Kidney (tissue), 14 donors: ENCODE results near the gene KIRREL3. TPM values are rescaled to one million over a fixed set of nuclear protein-coding genes. Genes with fewer than 3 reads are reported as not detected.

ENCODE experiments used
- DNase-seq, 5 donors: peaks; one replicate each; pipeline ENCODE4 v3.0.0-alpha.2; 2013 to 2020
- FAIRE-seq: peaks from 2 replicates; lab custom pipeline; 2012; peaks lifted over from hg19 to GRCh38; lab: Jason Lieb, UNC
- H3K27ac ChIP-seq, 2 donors: one replicate each; pipeline ENCODE4 v1.7.0; 2013; ENCODE audit warnings: low read depth in 2 of 2, low read length in 2 of 2, inconsistent platforms in 1 of 2
- H3K27me3 ChIP-seq: one replicate; pipeline ENCODE4 v1.7.1; 2013; ENCODE audit warnings: low read length, inconsistent platforms; ENCODE audit not compliant: control insufficient read depth, insufficient read depth
- H3K36me3 ChIP-seq, 3 donors: one replicate each; pipeline versions ENCODE4 v1.7.0 to v1.7.1; 2013; ENCODE audit warnings: low read length in 3 of 3, control low read depth in 1 of 3, inconsistent platforms in 1 of 3; ENCODE audit not compliant: insufficient read depth in 3 of 3, control insufficient read depth in 2 of 3
- H3K4me1 ChIP-seq, 3 donors: one replicate each; pipeline versions ENCODE4 v1.7.0 to v1.7.1; 2013; ENCODE audit warnings: low read length in 3 of 3, inconsistent platforms in 1 of 3, low read depth in 1 of 3; ENCODE audit not compliant: control insufficient read depth in 2 of 3, insufficient read depth in 2 of 3
- H3K4me3 ChIP-seq, 3 donors: one replicate each; pipeline versions ENCODE4 v1.7.0 to v1.8.1; 2013; ENCODE audit warnings: low read length in 3 of 3, control low read depth in 1 of 3, inconsistent platforms in 1 of 3
- H3K9ac ChIP-seq, 3 donors: one replicate each; pipeline versions ENCODE4 v1.7.0 to v1.7.1; 2013; ENCODE audit warnings: low read length in 3 of 3, control low read depth in 1 of 3, inconsistent platforms in 1 of 3
- H3K9me3 ChIP-seq, 3 donors: one replicate each; pipeline versions ENCODE4 v1.7.0 to v1.7.1; 2013; ENCODE audit warnings: low read length in 3 of 3, control low read depth in 1 of 3, inconsistent platforms in 1 of 3; ENCODE audit not compliant: control insufficient read depth in 2 of 3, insufficient read depth in 1 of 3
- CTCF ChIP-seq: IDR thresholded peaks from 3 replicates; pipeline ENCODE4 v1.5.1; 2012; ENCODE audit warnings: mild to moderate bottlenecking, moderate library complexity, borderline replicate concordance; ENCODE audit not compliant: insufficient read depth; ENCODE audit errors: extremely low read depth
- intact Hi-C: fragments of 100-400 bp; cut with DNase I; formaldehyde crosslinking; loops from one replicate; pipeline ENCODE4 v1.11.1; 2022
- polyA plus RNA-seq: library from polyadenylated mRNA; stranded (reverse); fragments of 350-450 nt; fragmentation: Illumina TruSeq; extraction: RNeasy Lipid Tissue Mini Kit (QIAGEN cat#74804); gene quantifications from one replicate; pipeline ENCODE4 v1.2.3, GENCODE V29; 2014; ENCODE audit warnings: low read depth, low replicate concordance; ENCODE audit not compliant: insufficient read depth
- total RNA-seq: library from RNA; stranded (reverse); fragmentation: NEBNext Ultra II Directional; extraction: Animal tissue kit (Norgen Biotek cat#: 25700); gene quantifications from one replicate; pipeline ENCODE4 v1.2.1, GENCODE V29; 2021
- donor health status: control.
- donor health status: control.
- donor health status: control.
- donor health status: control.
- donor health status: control.
- donor health status: DM: yes; HTN: yes; CAD: no.
- donor health status: Normal renal cell carcinoma (clear cell type).

Gene KIRREL3
- total and polyA plus RNA-seq, 2 donors from 2014 or later, result 0.19 to 0.22 TPM

GRCh38 chr11:126805870-126806269, 194.7 kb downstream of the KIRREL3 start:
- Histone ChIP-seq H3K36me3 (no peaks in the 10 kb centered on the region), H3K9ac (no peak overlapping the region), H3K4me1 (no peaks in the 10 kb centered on the region), H3K27me3 (no peaks in the 10 kb centered on the region), H3K9me3 (no peaks in the 10 kb centered on the region), H3K4me3 (no peak overlapping the region), H3K27ac (no peak overlapping the region)
- no peak for FAIRE-seq
- no peak for DNase-seq
- TF ChIP-seq CTCF, result no peak
- intact Hi-C loops, result no loop called here

- intact Hi-C loops, result no loop called here
- DNase-seq (no peak), FAIRE-seq (no peak)
- H3K4me1 ChIP-seq, result no peaks in the 10 kb centered on the region
- H3K27me3 ChIP-seq, result no peaks in the 10 kb centered on the region
- no peak overlapping the region for H3K27ac ChIP-seq
- no peak overlapping the region for H3K9ac ChIP-seq
- no peak for TF ChIP-seq CTCF
- no peaks in the 10 kb centered on the region for H3K9me3 ChIP-seq
- H3K36me3 ChIP-seq, result no peaks in the 10 kb centered on the region
- H3K4me3 ChIP-seq, result no peak overlapping the region
Observed at GRCh38 chr11:126804363-126804762, 196.2 kb downstream of the KIRREL3 start.

- H3K9ac ChIP-seq, result no peak overlapping the region
- FAIRE-seq (no peak), DNase-seq (no peak)
- H3K9me3 ChIP-seq, result peaks cover 0 to 5% (median 0%) of the 10 kb centered on the region in 3 donors
- H3K4me3 ChIP-seq, result no peak overlapping the region
- peaks cover 0 to 3% (median 0%) of the 10 kb centered on the region in 3 donors for H3K4me1 ChIP-seq
- H3K36me3 ChIP-seq, result peaks cover 0 to 3% (median 2%) of the 10 kb centered on the region in 3 donors
- no peaks in the 10 kb centered on the region for H3K27me3 ChIP-seq
- TF ChIP-seq CTCF, result no peak
- no peak overlapping the region for H3K27ac ChIP-seq
- intact Hi-C loops, result no loop called here
Observed at GRCh38 chr11:126800009-126800408, 200.6 kb downstream of the KIRREL3 start.
